GM12878 (cell line): ENCODE results near the gene SCYL3. TPM values are rescaled to one million over a fixed set of nuclear protein-coding genes. Genes with fewer than 3 reads are reported as not detected.

Experiments used
- BHLHE40 ChIP-seq, 2 experiments: fragments of 450-650 bp in 1 of 2; IDR thresholded peaks; 2 replicates each; pipeline ENCODE4 v1.6.1; 2011 to 2017; ENCODE audit warnings: low read depth in 2 of 2, borderline replicate concordance in 1 of 2, improper control_type of control experiment in 1 of 2, low read length in 1 of 2, mild to moderate bottlenecking in 1 of 2
- EGR1 ChIP-seq, 2 experiments: IDR thresholded peaks; 1 replicate in 1 of 2; 2 replicates in 1 of 2; pipeline ENCODE4 v1.6.1; 2011 to 2012; ENCODE audit warnings: low read depth in 2 of 2, low read length in 2 of 2, borderline replicate concordance in 1 of 2, mild to moderate bottlenecking in 1 of 2, moderate library complexity in 1 of 2
- KDM1A ChIP-seq: fragments of 200-600 bp; sonication (generic); IDR thresholded peaks from 2 replicates; pipeline ENCODE4 v1.6.1; 2016; ENCODE audit warnings: borderline replicate concordance
- MEF2B ChIP-seq: fragments of 450-650 bp; IDR thresholded peaks from 2 replicates; pipeline ENCODE4 v1.6.1; 2018; ENCODE audit warnings: mild to moderate bottlenecking, moderate library complexity; ENCODE audit not compliant: partially characterized antibody, poor library complexity, severe bottlenecking
- MTA2 ChIP-seq: fragments of 450-650 bp; IDR thresholded peaks from 2 replicates; pipeline ENCODE4 v1.6.1; 2016; ENCODE audit warnings: low read depth, mild to moderate bottlenecking, moderate library complexity
- NFIC ChIP-seq: IDR thresholded peaks from 2 replicates; pipeline ENCODE4 v1.6.1; 2012; ENCODE audit warnings: low read depth, mild to moderate bottlenecking, inconsistent platforms, low read length, moderate library complexity
- PAX8 ChIP-seq: fragments of 450-650 bp; IDR thresholded peaks from 2 replicates; pipeline ENCODE4 v1.6.1; 2017; ENCODE audit warnings: mild to moderate bottlenecking, moderate library complexity
- RBBP5 ChIP-seq: fragments of 200-600 bp; sonication (generic); conservative IDR thresholded peaks from 2 replicates; pipeline ENCODE4 v1.6.1; 2016
- SKIL ChIP-seq: fragments of 450-650 bp; IDR thresholded peaks from 2 replicates; pipeline ENCODE4 v1.6.1; 2017; ENCODE audit warnings: mild to moderate bottlenecking, low read depth, inconsistent platforms; ENCODE audit not compliant: poor library complexity, severe bottlenecking
- USF1 ChIP-seq: IDR thresholded peaks from 2 replicates; pipeline ENCODE4 v1.6.1; 2011; ENCODE audit warnings: borderline replicate concordance, low read depth, mild to moderate bottlenecking, moderate library complexity, mixed read lengths, low read length; ENCODE audit not compliant: insufficient read depth; ENCODE audit errors: extremely low read length
- ZBTB33 ChIP-seq: fragments of 450-650 bp; IDR thresholded peaks from 2 replicates; pipeline ENCODE4 v1.6.1; 2017; ENCODE audit warnings: mild to moderate bottlenecking
- polyA plus RNA-seq, 11 experiments: library from polyadenylated mRNA; depleted of rRNA in 4 of 11; unstranded in 6 of 11; stranded (reverse) in 5 of 11; fragments of >200 nt; fragmentation: Nextera tagmentation in 4 of 11; fragmentation: Illumina TruSeq in 1 of 11; extraction: Ambion mirVana in 4 of 11; extraction: Trizol in 1 of 11; gene quantifications; 1 replicate in 1 of 11; 2 replicates in 10 of 11; pipeline versions ENCODE4 v1.2.1 to v1.2.3, GENCODE V29; 2011 to 2016; ENCODE audit warnings: inconsistent platforms in 2 of 11, missing spikeins in 2 of 11, low read depth in 1 of 11
- total RNA-seq, 4 experiments: library from RNA; depleted of rRNA in 3 of 4; stranded (reverse); fragments of >200 nt in 3 of 4; fragmentation: Illumina TruSeq in 1 of 4; extraction: Trizol in 1 of 4; gene quantifications; 2 replicates each; pipeline versions ENCODE4 v1.2.1 to v1.2.3, GENCODE V29; 2013 to 2021
- TF ChIP-seq, protein P1 (sequence below): IDR thresholded peaks from 2 replicates; pipeline ENCODE4 v1.6.1; 2012; ENCODE audit warnings: mild to moderate bottlenecking, low read depth, low read length

Gene SCYL3
- total and polyA plus RNA-seq, 10 of the 15 experiments (the other 5 are each of a cell fraction or from before 2014, with no cell fraction given), result 4.3 to 14.3 (median 10.3) TPM

GRCh38 chr1:169844941-169845608, 48.6 kb downstream of the SCYL3 start (continued):
- TF ChIP-seq, protein P1, sequence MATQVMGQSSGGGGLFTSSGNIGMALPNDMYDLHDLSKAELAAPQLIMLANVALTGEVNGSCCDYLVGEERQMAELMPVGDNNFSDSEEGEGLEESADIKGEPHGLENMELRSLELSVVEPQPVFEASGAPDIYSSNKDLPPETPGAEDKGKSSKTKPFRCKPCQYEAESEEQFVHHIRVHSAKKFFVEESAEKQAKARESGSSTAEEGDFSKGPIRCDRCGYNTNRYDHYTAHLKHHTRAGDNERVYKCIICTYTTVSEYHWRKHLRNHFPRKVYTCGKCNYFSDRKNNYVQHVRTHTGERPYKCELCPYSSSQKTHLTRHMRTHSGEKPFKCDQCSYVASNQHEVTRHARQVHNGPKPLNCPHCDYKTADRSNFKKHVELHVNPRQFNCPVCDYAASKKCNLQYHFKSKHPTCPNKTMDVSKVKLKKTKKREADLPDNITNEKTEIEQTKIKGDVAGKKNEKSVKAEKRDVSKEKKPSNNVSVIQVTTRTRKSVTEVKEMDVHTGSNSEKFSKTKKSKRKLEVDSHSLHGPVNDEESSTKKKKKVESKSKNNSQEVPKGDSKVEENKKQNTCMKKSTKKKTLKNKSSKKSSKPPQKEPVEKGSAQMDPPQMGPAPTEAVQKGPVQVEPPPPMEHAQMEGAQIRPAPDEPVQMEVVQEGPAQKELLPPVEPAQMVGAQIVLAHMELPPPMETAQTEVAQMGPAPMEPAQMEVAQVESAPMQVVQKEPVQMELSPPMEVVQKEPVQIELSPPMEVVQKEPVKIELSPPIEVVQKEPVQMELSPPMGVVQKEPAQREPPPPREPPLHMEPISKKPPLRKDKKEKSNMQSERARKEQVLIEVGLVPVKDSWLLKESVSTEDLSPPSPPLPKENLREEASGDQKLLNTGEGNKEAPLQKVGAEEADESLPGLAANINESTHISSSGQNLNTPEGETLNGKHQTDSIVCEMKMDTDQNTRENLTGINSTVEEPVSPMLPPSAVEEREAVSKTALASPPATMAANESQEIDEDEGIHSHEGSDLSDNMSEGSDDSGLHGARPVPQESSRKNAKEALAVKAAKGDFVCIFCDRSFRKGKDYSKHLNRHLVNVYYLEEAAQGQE, result no peak
- TF ChIP-seq PAX8 (no peak), MTA2 (no peak), BHLHE40 (IDR thresholded peaks at IDR 0.05; ENCODE audit: borderline replicate concordance in 1 of 2, low read depth in 2 of 2, low read length in 1 of 2) (no peak), SKIL (no peak), RBBP5 (no peak), KDM1A (no peak), ZBTB33 (no peak), NFIC (no peak), EGR1 (IDR thresholded peaks at IDR 0.05; ENCODE audit: borderline replicate concordance in 1 of 2, low read depth in 2 of 2, low read length in 2 of 2) (no peak), USF1 (no peak), MEF2B (no peak)
